ENCODE data around the gene SLC19A2.

Gene SLC19A2

GRCh38 chr1:169466259-169467230 lies 19.2 kb downstream of the SLC19A2 start:
- H3K9me3 ChIP-seq (ENCODE audit: insufficient read depth, low read depth, low read length), result no peaks in the 10 kb centered on the region

DNA sequence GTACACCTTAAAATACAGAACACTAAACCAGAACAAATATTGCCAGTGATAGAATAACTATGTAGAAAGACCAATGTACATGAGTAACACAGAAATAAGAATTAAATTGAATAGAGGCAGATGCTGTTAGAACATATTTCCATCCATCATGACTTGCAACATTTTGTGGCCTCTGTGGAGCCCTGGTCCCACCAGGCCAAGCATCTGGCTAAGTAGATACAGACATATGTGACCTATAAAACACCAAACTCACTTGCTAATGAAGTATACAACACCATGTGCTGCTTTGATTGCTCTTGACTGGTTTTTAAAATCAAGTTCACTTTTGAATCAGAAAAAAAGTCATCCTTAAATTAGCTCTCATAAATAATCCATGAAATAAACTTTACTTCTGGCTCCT lies 20.5 kb downstream of the SLC19A2 start:
- no peaks in the 10 kb centered on the region for H3K27me3 ChIP-seq (ENCODE audit: insufficient read depth, low read length)
- H3K36me3 ChIP-seq (ENCODE audit: insufficient read depth, low read depth, low read length), result peaks cover 48% of the 10 kb centered on the region
- no peak overlapping the region for H3K4me3 ChIP-seq (ENCODE audit: low read length)
- no peaks in the 10 kb centered on the region for H3K4me1 ChIP-seq (ENCODE audit: insufficient read depth, low read length)
- no peak overlapping the region for H3K27ac ChIP-seq (ENCODE audit: low read length)
- no peak overlapping the region for H3K9ac ChIP-seq (ENCODE audit: low read depth, low read length)
- H3K9me3 ChIP-seq (ENCODE audit: insufficient read depth, low read depth, low read length), result no peaks in the 10 kb centered on the region

More at GRCh38 chr1:169466259-169467230, 19.2 kb downstream of the SLC19A2 start:
- H3K27me3 ChIP-seq (ENCODE audit: insufficient read depth, low read length), result no peaks in the 10 kb centered on the region
- peaks cover 48% of the 10 kb centered on the region for H3K36me3 ChIP-seq (ENCODE audit: insufficient read depth, low read depth, low read length)
- no peak overlapping the region for H3K4me3 ChIP-seq (ENCODE audit: low read length)
- H3K27ac ChIP-seq (ENCODE audit: low read length), result no peak overlapping the region
- no peak overlapping the region for H3K9ac ChIP-seq (ENCODE audit: low read depth, low read length)
- H3K4me1 ChIP-seq (ENCODE audit: insufficient read depth, low read length), result no peaks in the 10 kb centered on the region

- Histone ChIP-seq H3K4me1 (ENCODE audit: insufficient read depth, low read length) (no peaks in the 10 kb centered on the region), H3K27me3 (ENCODE audit: insufficient read depth, low read length) (no peaks in the 10 kb centered on the region), H3K4me3 (ENCODE audit: low read length) (no peak overlapping the region), H3K27ac (ENCODE audit: low read length) (no peak overlapping the region), H3K9ac (ENCODE audit: low read depth, low read length) (no peak overlapping the region), H3K9me3 (ENCODE audit: insufficient read depth, low read depth, low read length) (no peaks in the 10 kb centered on the region; the same call in 1 of the 2 replicates), H3K36me3 (ENCODE audit: insufficient read depth, low read depth, low read length) (peaks cover 22% of the 10 kb centered on the region; the same call in 1 of the 2 replicates)
Measured at GRCh38 chr1:169462385-169462784, 23.4 kb downstream of the SLC19A2 start.

DNA sequence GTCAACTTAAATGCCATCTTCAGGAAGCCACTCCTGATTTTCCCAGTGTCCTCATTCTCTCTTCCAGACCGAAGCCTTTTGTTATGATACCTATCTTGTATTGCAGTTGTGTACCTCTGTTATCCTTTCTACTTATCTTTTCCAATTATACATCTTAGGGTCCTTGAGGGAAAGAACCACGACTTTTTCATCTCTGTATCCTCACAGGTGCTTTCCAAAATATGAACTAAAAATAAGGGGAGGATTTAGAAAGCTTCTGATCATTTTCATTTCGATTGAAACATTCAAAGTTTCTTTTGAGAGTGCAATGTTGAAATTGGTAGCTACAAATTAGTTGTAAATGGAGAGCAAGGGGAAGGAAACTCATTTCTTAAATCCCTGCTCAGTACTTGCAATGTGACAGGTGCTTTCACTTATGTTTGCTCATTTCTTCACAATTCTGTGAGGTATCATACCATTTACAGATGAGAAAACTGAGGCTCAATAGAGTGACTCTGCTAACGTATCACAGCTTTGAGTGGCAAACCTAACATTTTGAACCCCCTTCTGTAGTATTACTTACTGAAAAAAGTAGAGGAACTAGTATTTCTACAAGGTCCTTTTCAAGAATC lies 24.2 kb downstream of the SLC19A2 start:
- no peaks in the 10 kb centered on the region for H3K4me1 ChIP-seq (ENCODE audit: insufficient read depth, low read length)
- peaks cover 14% of the 10 kb centered on the region; the same call in 1 of the 2 replicates for H3K36me3 ChIP-seq (ENCODE audit: insufficient read depth, low read depth, low read length)
- no peak overlapping the region for H3K9ac ChIP-seq (ENCODE audit: low read depth, low read length)
- no peak overlapping the region for H3K4me3 ChIP-seq (ENCODE audit: low read length)
- H3K27me3 ChIP-seq (ENCODE audit: insufficient read depth, low read length), result no peaks in the 10 kb centered on the region
- H3K9me3 ChIP-seq (ENCODE audit: insufficient read depth, low read depth, low read length), result no peaks in the 10 kb centered on the region; the same call in 1 of the 2 replicates
- H3K27ac ChIP-seq (ENCODE audit: low read length), result no peak overlapping the region

DNA sequence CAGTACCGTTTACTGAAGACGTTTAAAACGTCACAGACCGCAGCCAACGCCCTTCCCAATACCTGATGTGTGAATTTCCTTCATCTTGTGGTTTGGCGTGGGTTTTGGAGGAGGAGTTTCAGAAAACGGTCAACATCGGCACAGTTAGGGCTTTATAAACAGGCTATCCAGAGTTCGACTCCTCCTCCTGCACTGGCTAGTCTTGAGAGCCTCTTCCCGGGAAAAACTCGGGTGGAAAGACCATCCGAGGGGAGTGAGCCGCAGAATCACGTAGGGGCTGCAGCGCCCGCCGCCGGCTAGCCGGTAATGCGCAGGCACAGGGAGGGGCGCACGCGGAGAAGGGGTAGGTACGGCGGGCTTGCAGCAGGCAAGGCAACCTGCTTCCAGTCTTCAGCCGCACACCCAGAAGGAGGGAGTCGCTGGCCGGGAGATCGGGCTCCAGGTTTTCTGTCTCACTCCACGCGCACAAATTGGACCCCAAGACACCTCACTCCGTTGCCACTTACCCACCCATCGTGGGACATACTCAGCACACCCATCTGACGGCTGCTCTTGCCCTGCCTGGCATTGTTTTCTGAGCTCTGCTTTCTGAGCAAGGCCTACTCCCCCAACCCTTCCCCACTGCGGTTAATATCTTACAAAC lies 25.4 kb downstream of the SLC19A2 start:
- Histone ChIP-seq H3K4me1 (ENCODE audit: insufficient read depth, low read length) (no peaks in the 10 kb centered on the region), H3K36me3 (ENCODE audit: insufficient read depth, low read depth, low read length) (peaks cover 2% of the 10 kb centered on the region; the same call in 1 of the 2 replicates), H3K4me3 (ENCODE audit: low read length) (peak overlapping the region; percentile 59; the same call in 1 of the 2 replicates), H3K9ac (ENCODE audit: low read depth, low read length) (no peak overlapping the region; the same call in 1 of the 2 replicates), H3K9me3 (ENCODE audit: insufficient read depth, low read depth, low read length) (no peaks in the 10 kb centered on the region; the same call in 1 of the 2 replicates), H3K27ac (ENCODE audit: low read length) (no peak overlapping the region), H3K27me3 (ENCODE audit: insufficient read depth, low read length) (no peaks in the 10 kb centered on the region)

GRCh38 chr1:169457443-169457842 lies 28.3 kb downstream of the SLC19A2 start:
- H3K27me3 ChIP-seq (ENCODE audit: insufficient read depth, low read length), result no peaks in the 10 kb centered on the region
- no peak overlapping the region for H3K4me3 ChIP-seq (ENCODE audit: low read length)
- no peaks in the 10 kb centered on the region for H3K36me3 ChIP-seq (ENCODE audit: insufficient read depth, low read depth, low read length)

GRCh38 chr1:169456029-169456428 lies 29.7 kb downstream of the SLC19A2 start:
- Histone ChIP-seq H3K36me3 (ENCODE audit: insufficient read depth, low read depth, low read length) (no peaks in the 10 kb centered on the region), H3K4me3 (ENCODE audit: low read length) (no peak overlapping the region), H3K4me1 (ENCODE audit: insufficient read depth, low read length) (no peaks in the 10 kb centered on the region), H3K9ac (ENCODE audit: low read depth, low read length) (no peak overlapping the region), H3K9me3 (ENCODE audit: insufficient read depth, low read depth, low read length) (no peaks in the 10 kb centered on the region; the same call in 1 of the 2 replicates), H3K27me3 (ENCODE audit: insufficient read depth, low read length) (no peaks in the 10 kb centered on the region), H3K27ac (ENCODE audit: low read length) (no peak overlapping the region)

More at GRCh38 chr1:169457443-169457842, 28.3 kb downstream of the SLC19A2 start:
- no peak overlapping the region for H3K9ac ChIP-seq (ENCODE audit: low read depth, low read length)
- H3K4me1 ChIP-seq (ENCODE audit: insufficient read depth, low read length), result no peaks in the 10 kb centered on the region
- H3K27ac ChIP-seq (ENCODE audit: low read length), result no peak overlapping the region
- H3K9me3 ChIP-seq (ENCODE audit: insufficient read depth, low read depth, low read length), result no peaks in the 10 kb centered on the region; the same call in 1 of the 2 replicates

DNA sequence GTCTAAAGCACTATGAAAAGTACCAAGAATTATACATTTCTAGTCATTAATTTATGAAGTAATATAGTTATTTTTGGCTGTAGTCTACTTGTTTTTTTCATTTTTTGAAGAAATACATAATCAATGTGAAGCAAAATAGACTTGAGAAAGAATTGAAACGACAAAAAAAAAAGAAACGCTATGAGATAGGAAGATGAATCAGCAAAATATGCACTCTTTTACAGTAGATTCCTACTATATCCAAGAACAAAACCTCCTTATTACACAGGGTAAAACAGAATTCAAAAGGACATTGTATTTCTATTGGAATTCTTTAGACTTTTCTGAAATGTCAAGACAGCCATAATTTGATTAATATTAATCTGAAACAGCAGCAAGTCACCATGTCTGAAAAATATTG lies 32.8 kb downstream of the SLC19A2 start:
- Histone ChIP-seq H3K9ac (ENCODE audit: low read depth, low read length) (no peak overlapping the region), H3K9me3 (ENCODE audit: insufficient read depth, low read depth, low read length) (no peaks in the 10 kb centered on the region; the same call in 1 of the 2 replicates), H3K27me3 (ENCODE audit: insufficient read depth, low read length) (no peaks in the 10 kb centered on the region), H3K36me3 (ENCODE audit: insufficient read depth, low read depth, low read length) (no peaks in the 10 kb centered on the region), H3K27ac (ENCODE audit: low read length) (no peak overlapping the region), H3K4me3 (ENCODE audit: low read length) (no peak overlapping the region), H3K4me1 (ENCODE audit: insufficient read depth, low read length) (no peaks in the 10 kb centered on the region)

DNA sequence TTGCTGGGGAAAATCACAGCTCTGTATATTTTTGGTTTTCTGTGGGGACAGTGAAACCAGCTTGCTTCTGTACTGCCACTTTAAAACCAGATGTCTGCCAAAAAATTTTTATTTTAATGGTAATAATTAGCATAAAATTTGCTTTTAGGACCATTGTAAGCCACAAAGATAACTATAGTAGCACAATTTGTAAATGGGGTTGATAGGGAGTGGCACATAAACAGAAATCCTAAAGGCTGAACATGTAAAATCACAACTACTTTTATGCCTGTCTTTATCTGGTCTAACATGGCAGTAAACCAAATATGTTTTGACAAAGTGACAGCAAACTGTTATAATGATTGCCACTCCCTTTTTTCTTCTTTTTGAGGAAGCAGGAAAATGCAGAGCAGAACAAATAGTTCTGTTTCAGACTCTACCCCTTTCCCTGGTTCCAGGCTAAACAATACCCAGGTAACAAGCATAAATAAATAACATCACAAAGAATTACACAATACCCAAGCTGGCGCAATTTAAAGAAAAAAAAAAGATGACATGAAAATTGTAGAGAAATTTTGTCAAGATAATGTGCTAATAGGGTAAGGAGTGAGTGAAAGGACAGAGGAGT lies 34.4 kb downstream of the SLC19A2 start:
- Histone ChIP-seq H3K36me3 (ENCODE audit: insufficient read depth, low read depth, low read length) (no peaks in the 10 kb centered on the region), H3K4me1 (ENCODE audit: insufficient read depth, low read length) (no peaks in the 10 kb centered on the region), H3K9me3 (ENCODE audit: insufficient read depth, low read depth, low read length) (no peaks in the 10 kb centered on the region), H3K27ac (ENCODE audit: low read length) (no peak overlapping the region), H3K4me3 (ENCODE audit: low read length) (no peak overlapping the region), H3K9ac (ENCODE audit: low read depth, low read length) (no peak overlapping the region), H3K27me3 (ENCODE audit: insufficient read depth, low read length) (no peaks in the 10 kb centered on the region)

DNA sequence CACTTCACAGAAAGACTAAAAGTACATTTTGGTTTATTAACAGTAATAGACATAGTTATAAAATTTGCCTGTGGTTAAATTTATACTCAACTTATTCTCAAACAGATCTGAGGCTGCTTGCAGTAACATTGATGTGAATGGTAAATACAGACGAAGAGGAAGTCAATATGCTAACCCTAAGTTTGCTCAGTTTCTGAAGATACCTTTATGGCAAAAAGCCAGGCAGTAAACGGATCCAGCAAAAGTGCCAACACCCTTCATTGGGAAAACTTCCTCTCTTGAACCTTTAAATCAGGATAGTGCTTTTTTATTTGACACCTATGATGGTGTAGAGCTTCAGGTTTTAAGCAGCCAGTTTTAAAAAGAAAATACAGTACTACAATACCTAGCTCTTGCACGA lies 41.8 kb downstream of the SLC19A2 start:
- Histone ChIP-seq H3K27me3 (ENCODE audit: insufficient read depth, low read length) (no peaks in the 10 kb centered on the region), H3K36me3 (ENCODE audit: insufficient read depth, low read depth, low read length) (no peaks in the 10 kb centered on the region), H3K9ac (ENCODE audit: low read depth, low read length) (no peak overlapping the region), H3K27ac (ENCODE audit: low read length) (no peak overlapping the region), H3K4me1 (ENCODE audit: insufficient read depth, low read length) (no peaks in the 10 kb centered on the region), H3K9me3 (ENCODE audit: insufficient read depth, low read depth, low read length) (no peaks in the 10 kb centered on the region), H3K4me3 (ENCODE audit: low read length) (no peak overlapping the region)

DNA sequence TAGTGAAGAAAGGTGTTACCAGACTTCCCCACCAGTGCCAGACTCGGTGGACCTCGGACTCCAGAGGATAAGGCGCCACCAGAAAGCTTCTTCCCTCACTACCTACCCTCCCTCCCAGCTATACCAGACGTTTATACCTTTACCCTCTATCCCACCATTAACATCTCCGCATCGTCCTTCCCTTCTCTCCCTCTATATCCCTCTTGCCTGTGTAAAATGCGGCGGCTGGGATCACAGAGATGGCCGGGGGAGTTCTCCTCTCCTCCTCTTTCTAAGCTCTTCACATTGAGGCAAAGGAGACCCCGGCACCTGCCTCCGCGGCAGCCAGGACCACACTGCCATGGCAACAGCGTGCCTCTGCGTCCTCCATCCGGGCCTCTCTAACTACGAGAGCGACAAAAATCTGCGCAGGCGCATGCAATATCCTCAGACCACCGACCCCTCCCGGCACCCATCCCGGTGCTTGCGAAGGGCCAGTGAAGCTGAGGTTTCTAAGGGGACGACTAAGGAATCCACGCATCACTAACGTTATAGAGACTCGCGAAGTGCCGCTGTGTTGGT lies 58.6 kb downstream of the SLC19A2 start, which contains the start of gene CCDC181:
Gene CCDC181, minus strand, starts transcription at position 394 of the 561 bp plus-strand sequence. CDS start 2,547 bp downstream, outside the sequence.
- Histone ChIP-seq H3K27ac (ENCODE audit: low read length) (no peak within 1 kb of the TSS), H3K36me3 (ENCODE audit: insufficient read depth, low read depth, low read length) (no peaks in the 10 kb centered on the region), H3K9ac (ENCODE audit: low read depth, low read length) (peak within 1 kb of the TSS; percentile 72; the same call in 1 of the 2 replicates), H3K4me1 (ENCODE audit: insufficient read depth, low read length) (no peaks in the 10 kb centered on the region), H3K27me3 (ENCODE audit: insufficient read depth, low read length) (peaks cover 14% of the 10 kb centered on the region), H3K4me3 (ENCODE audit: low read length) (peak within 1 kb of the TSS; percentile 88), H3K9me3 (ENCODE audit: insufficient read depth, low read depth, low read length) (no peaks in the 10 kb centered on the region)

All from iPS-20b (cell line).